Breast epithelium (tissue), 4 donors: ENCODE data around the gene TECTA. TPM values are rescaled to one million over a fixed set of nuclear protein-coding genes. Genes with fewer than 3 reads are reported as not detected.

ENCODE experiments used
- DNase-seq, 2 donors: peaks; one replicate each; pipeline ENCODE4 v3.0.0-alpha.2; 2019; ENCODE audit warnings: low spot score in 2 of 2
- H3K27ac ChIP-seq, 2 donors: fragments of 200-600 bp; sonication (generic) in 1 of 2; one replicate each; pipeline ENCODE4 v1.5.1; 2016 to 2019; ENCODE audit warnings: mild to moderate bottlenecking in 1 of 2
- H3K27me3 ChIP-seq, 2 donors: fragments of 200-600 bp; sonication (generic) in 1 of 2; one replicate each; pipeline versions ENCODE4 v1.5.1 to v1.6.0; 2017 to 2019; ENCODE audit warnings: control low read depth in 1 of 2, mild to moderate bottlenecking in 1 of 2
- H3K36me3 ChIP-seq: fragments of 200-600 bp; one replicate; pipeline ENCODE4 v1.5.1; 2019
- H3K4me1 ChIP-seq, 2 donors: fragments of 200-600 bp; sonication (generic); one replicate each; pipeline ENCODE4 v1.5.1; 2016 to 2019; ENCODE audit warnings: control low read depth in 1 of 2
- H3K4me3 ChIP-seq, 3 donors: fragments of 200-600 bp; sonication (generic); 1 replicate in 2 of 3; 2 replicates in 1 of 3; pipeline ENCODE4 v1.5.1; 2016 to 2019; ENCODE audit warnings: mild to moderate bottlenecking in 3 of 3, moderate library complexity in 2 of 3
- H3K9me3 ChIP-seq, 2 donors: fragments of 200-600 bp; sonication (generic) in 1 of 2; one replicate each; pipeline ENCODE4 v1.5.1; 2016 to 2019; ENCODE audit warnings: control low read depth in 1 of 2
- CTCF ChIP-seq, 3 donors: fragments of 450-650 bp; IDR thresholded peaks; one replicate each; pipeline ENCODE4 v1.5.1; 2016 to 2017; ENCODE audit warnings: antibody characterized with exemption in 3 of 3, mild to moderate bottlenecking in 3 of 3, moderate library complexity in 3 of 3
- POLR2A ChIP-seq: fragments of 450-650 bp; IDR thresholded peaks from one replicate; pipeline ENCODE4 v1.6.1; 2016; ENCODE audit warnings: antibody characterized with exemption, mild to moderate bottlenecking, moderate library complexity
- POLR2AphosphoS5 ChIP-seq, 3 donors: sonication (generic); formaldehyde crosslinking; IDR thresholded peaks; one replicate each; pipeline ENCODE4 v1.6.1; 2017; ENCODE audit warnings: antibody characterized with exemption in 3 of 3
- intact Hi-C: fragments of 100-400 bp; cut with DNase I; formaldehyde crosslinking; loops from one replicate; pipeline ENCODE4 v1.15.1; 2023; ENCODE audit warnings: low total_unique reads
- total RNA-seq, 3 donors: library from RNA; depleted of rRNA; stranded (reverse); fragments of >200 nt; gene quantifications; one replicate each; pipeline ENCODE4 v1.1.0, GENCODE V29; 2016

The TECTA gene
- total RNA-seq, 3 donors from 2014 or later = 0.64 to 1.3 (median 0.88) TPM

- Histone ChIP-seq H3K4me3 (no peak overlapping the region), H3K36me3 (no peaks in the 10 kb centered on the region), H3K27me3 (peaks cover 0 to 3% of the 10 kb centered on the region in 2 donors), H3K9me3 (no peaks in the 10 kb centered on the region), H3K4me1 (no peaks in the 10 kb centered on the region), H3K27ac (no peak overlapping the region)
- intact Hi-C loops = no loop called here
- DNase-seq = no peak
- TF ChIP-seq POLR2A (no peak), CTCF (IDR thresholded peaks at IDR 0.05) (no peak), POLR2AphosphoS5 (IDR thresholded peaks at IDR 0.05) (no peak)
These were observed 90.8 kb downstream of the TECTA start for GRCh38 chr11:121191818-121192217.

GRCh38 chr11:121194731-121195596, 93.9 kb downstream of the TECTA start:
- Histone ChIP-seq H3K4me3 (peak overlapping the region in 1 of 3 donors; percentile 4), H3K9me3 (no peaks in the 10 kb centered on the region), H3K27ac (no peak overlapping the region), H3K4me1 (no peaks in the 10 kb centered on the region), H3K27me3 (peaks cover 0 to 3% of the 10 kb centered on the region in 2 donors), H3K36me3 (no peaks in the 10 kb centered on the region)
- intact Hi-C loops = no loop called here
- no peak for TF ChIP-seq POLR2AphosphoS5 (IDR thresholded peaks at IDR 0.05)
- TF ChIP-seq CTCF (IDR thresholded peaks at IDR 0.05) = peak; percentile 61 to 83 (median 66)
- peak in 1 of 2 donors; percentile 26 for DNase-seq

- intact Hi-C loops = no loop called here
- H3K4me1 ChIP-seq = no peaks in the 10 kb centered on the region
These were observed 97.4 kb downstream of the TECTA start for GRCh38 chr11:121198491-121198890.

GRCh38 chr11:121199516-121199915, 98.5 kb downstream of the TECTA start:
- intact Hi-C loops = no loop called here

More at GRCh38 chr11:121198491-121198890, 97.4 kb downstream of the TECTA start:
- H3K9me3 ChIP-seq = no peaks in the 10 kb centered on the region
- H3K36me3 ChIP-seq = no peaks in the 10 kb centered on the region
- no peak overlapping the region for H3K27ac ChIP-seq
- peaks cover 0 to 3% of the 10 kb centered on the region in 2 donors for H3K27me3 ChIP-seq
- no peak for DNase-seq
- TF ChIP-seq CTCF (IDR thresholded peaks at IDR 0.05) = no peak
- TF ChIP-seq POLR2A = no peak
- no peak for TF ChIP-seq POLR2AphosphoS5 (IDR thresholded peaks at IDR 0.05)
- H3K4me3 ChIP-seq = no peak overlapping the region

More at GRCh38 chr11:121199516-121199915, 98.5 kb downstream of the TECTA start:
- Histone ChIP-seq H3K4me3 (no peak overlapping the region), H3K36me3 (no peaks in the 10 kb centered on the region), H3K9me3 (no peaks in the 10 kb centered on the region), H3K27ac (no peak overlapping the region), H3K27me3 (peaks cover 0 to 3% of the 10 kb centered on the region in 2 donors), H3K4me1 (no peaks in the 10 kb centered on the region)
- TF ChIP-seq CTCF (IDR thresholded peaks at IDR 0.05) = no peak
- TF ChIP-seq POLR2A = no peak
- TF ChIP-seq POLR2AphosphoS5 (IDR thresholded peaks at IDR 0.05) = no peak
- no peak for DNase-seq
